D721Med (cell line): ENCODE data around the gene REV3L.

Source experiments
- DNase-seq: peaks from one replicate; pipeline ENCODE4 v3.0.0; 2011; ENCODE audit warnings: low spot score; ENCODE audit not compliant: insufficient read length
- FAIRE-seq: peaks from 2 replicates; lab custom pipeline; 2011; peaks lifted over from hg19 to GRCh38; lab: Jason Lieb, UNC
- CTCF ChIP-seq: IDR thresholded peaks from 2 replicates; pipeline ENCODE4 v1.5.1; 2012; ENCODE audit warnings: mild to moderate bottlenecking, control low read depth; ENCODE audit not compliant: insufficient read depth; ENCODE audit errors: missing control alignments

The REV3L gene

GRCh38 chr6:111469543-111469942 is 13.5 kb downstream of the REV3L start:
- DNase-seq (no peak), FAIRE-seq (no peak)
- TF ChIP-seq CTCF = no peak

DNA sequence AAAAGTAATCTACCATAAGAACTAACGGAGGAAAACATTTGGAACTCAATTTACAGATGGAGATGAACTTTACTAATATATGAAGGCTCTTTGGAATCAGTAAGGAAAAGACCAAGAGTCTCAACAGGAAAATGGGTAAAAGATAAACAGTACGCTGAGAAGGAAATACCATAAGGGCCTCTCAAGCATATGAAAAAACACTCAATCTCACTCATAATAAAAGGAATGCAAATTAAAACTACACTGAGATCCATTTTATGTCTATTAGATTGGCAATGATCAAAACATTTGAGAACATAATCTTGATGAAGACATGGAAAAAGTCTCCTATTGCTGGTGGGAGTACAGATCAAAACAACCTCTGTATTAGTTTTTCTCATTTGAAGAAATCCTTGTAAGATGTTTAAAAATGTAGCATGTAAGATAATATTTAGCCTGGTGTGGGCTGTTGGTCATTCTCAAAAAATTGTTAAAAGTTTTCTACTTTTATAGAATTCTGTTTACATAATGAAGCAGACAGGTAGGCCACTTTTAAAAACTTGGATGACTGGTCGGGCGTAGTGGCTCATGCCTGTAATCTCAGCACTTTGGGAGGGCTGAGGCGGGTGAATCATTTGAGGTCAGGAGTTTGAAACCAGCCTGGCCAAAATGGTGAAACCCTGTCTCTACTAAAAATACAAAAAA is 14.5 kb downstream of the REV3L start:
- FAIRE-seq (no peak), DNase-seq (no peak)
- TF ChIP-seq CTCF = no peak

GRCh38 chr6:111464184-111464583 is 18.8 kb downstream of the REV3L start:
- no peak for FAIRE-seq
- no peak for TF ChIP-seq CTCF
- no peak for DNase-seq

- DNase-seq (no peak), FAIRE-seq (no peak)
- TF ChIP-seq CTCF = no peak
Measured at GRCh38 chr6:111462770-111463391, 20.1 kb downstream of the REV3L start.

- DNase-seq = no peak
- TF ChIP-seq CTCF = no peak
- no peak for FAIRE-seq
Measured at GRCh38 chr6:111461860-111462259, 21.2 kb downstream of the REV3L start.

GRCh38 chr6:111458670-111459232 is 24.3 kb downstream of the REV3L start:
- no peak for TF ChIP-seq CTCF
- FAIRE-seq (no peak), DNase-seq (no peak)

GRCh38 chr6:111456208-111456607 is 26.8 kb downstream of the REV3L start:
- DNase-seq = no peak
- no peak for TF ChIP-seq CTCF
- FAIRE-seq = no peak
